Tibial nerve (tissue), 4 donors: ENCODE results near the gene ICA1L.

Source experiments
- EP300 ChIP-seq, 2 donors: sonication (generic); formaldehyde crosslinking; IDR thresholded peaks; one replicate each; pipeline ENCODE4 v1.6.1; 2017; ENCODE audit warnings: antibody characterized with exemption in 2 of 2, mild to moderate bottlenecking in 1 of 2
- TF ChIP-seq, protein P1 (sequence below), 5 experiments: fragments of 200-600 bp in 3 of 5; fragments of 450-650 bp in 2 of 5; sonication (generic) in 3 of 5; IDR thresholded peaks; one replicate each; pipeline ENCODE4 v1.5.1; 2016 to 2019; ENCODE audit warnings: antibody characterized with exemption in 5 of 5, mild to moderate bottlenecking in 3 of 5, moderate library complexity in 2 of 5

DNA sequence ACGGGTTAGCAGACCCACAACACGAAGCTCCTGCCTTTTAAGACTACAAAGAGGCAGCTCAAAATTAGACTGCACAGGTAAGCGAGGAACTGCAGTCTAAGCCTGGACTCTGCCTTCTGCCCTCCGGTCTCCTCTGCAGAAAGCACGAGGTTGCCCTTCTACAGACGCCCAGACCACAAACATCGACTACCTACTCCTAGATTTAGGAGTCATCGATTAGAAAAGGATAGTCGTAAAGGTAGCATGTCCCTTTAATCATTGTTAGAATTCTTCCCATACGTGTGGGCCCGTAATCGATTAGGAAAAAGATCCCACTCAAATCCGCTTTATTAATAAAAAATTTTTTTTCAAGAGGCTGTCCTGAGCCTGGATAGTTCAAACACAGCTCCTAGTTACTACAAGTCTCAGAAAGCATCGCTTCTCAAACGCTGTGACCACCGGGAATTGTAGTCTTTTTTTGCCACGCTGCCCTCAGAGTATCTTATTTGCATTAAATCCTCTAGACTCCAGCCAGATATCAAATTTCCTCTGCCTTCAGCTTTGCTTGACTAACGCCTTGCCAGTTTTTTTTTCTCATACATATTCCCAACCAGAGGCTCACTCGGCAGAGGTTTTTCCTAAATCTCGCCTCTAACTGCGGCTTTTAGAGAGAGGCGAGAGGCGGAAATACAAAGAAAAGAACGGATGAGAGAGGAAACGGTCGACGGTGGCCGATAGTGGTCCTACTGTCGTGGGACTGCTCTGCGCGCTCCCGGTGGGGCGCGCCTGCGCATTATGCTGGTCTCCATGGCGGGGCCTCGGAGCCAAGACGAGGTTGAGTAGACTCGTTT, 40.2 kb upstream of the ICA1L start, which contains the start of the genes CARF and WDR12:
- TF ChIP-seq, protein P1, sequence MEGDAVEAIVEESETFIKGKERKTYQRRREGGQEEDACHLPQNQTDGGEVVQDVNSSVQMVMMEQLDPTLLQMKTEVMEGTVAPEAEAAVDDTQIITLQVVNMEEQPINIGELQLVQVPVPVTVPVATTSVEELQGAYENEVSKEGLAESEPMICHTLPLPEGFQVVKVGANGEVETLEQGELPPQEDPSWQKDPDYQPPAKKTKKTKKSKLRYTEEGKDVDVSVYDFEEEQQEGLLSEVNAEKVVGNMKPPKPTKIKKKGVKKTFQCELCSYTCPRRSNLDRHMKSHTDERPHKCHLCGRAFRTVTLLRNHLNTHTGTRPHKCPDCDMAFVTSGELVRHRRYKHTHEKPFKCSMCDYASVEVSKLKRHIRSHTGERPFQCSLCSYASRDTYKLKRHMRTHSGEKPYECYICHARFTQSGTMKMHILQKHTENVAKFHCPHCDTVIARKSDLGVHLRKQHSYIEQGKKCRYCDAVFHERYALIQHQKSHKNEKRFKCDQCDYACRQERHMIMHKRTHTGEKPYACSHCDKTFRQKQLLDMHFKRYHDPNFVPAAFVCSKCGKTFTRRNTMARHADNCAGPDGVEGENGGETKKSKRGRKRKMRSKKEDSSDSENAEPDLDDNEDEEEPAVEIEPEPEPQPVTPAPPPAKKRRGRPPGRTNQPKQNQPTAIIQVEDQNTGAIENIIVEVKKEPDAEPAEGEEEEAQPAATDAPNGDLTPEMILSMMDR (IDR thresholded peaks at IDR 0.05), result peak in 1 of 5 experiments; percentile 47
- peak; percentile 56 to 89 for TF ChIP-seq EP300 (IDR thresholded peaks at IDR 0.05)
